B cell (primary cell): ENCODE data around the gene CALML6. TPM values are rescaled to one million over a fixed set of nuclear protein-coding genes. Genes with fewer than 3 reads are reported as not detected.
A peak's percentile ranks its signal among the peaks of the same experiment; 100 is the strongest.

Experiments
- ATAC-seq: fragments of 200-7000 bp; cut with Tn5 transposase; one replicate; pipeline ENCODE4 v1.10.0; 2021; ENCODE audit warnings: low read depth, mild to moderate bottlenecking, moderate number of reproducible peaks, moderate library complexity
- CTCF ChIA-PET: fragments of 350-600 bp; sonication (Branson Sonifier 250); formaldehyde crosslinking; loops from one replicate; lab custom pipeline; 2021; ENCODE audit warnings: antibody characterized with exemption, inconsistent platforms; lab: Charles Lee
- POLR2A ChIA-PET: fragments of 350-600 bp; sonication (Branson Sonifier 250); formaldehyde crosslinking; loops from one replicate; lab custom pipeline; 2021; ENCODE audit warnings: antibody characterized with exemption; lab: Charles Lee
- DNase-seq: peaks from one replicate; pipeline ENCODE4 v3.0.0; 2013
- H2AFZ ChIP-seq: 2 replicates; pipeline ENCODE4 v1.6.1; 2012; ENCODE audit warnings: mild to moderate bottlenecking, low read depth, low read length; ENCODE audit not compliant: insufficient read depth, poor library complexity, severe bottlenecking
- H3K27ac ChIP-seq, 2 donors: 1 replicate in 1 of 2; 2 replicates in 1 of 2; pipeline ENCODE4 v1.5.1; 2012 to 2013; ENCODE audit warnings: low read length in 2 of 2, mild to moderate bottlenecking in 2 of 2, moderate library complexity in 1 of 2
- H3K27me3 ChIP-seq, 4 experiments: fragments of 200-600 bp in 1 of 4; sonication (generic) in 1 of 4; replicated peaks in 1 of 4; 1 replicate in 2 of 4; 2 replicates in 2 of 4; pipeline versions ENCODE4 v1.6.1 to v1.7.0; 2013 to 2016; ENCODE audit warnings: low read length in 3 of 4, mild to moderate bottlenecking in 2 of 4, mixed read lengths in 1 of 4, moderate library complexity in 1 of 4; ENCODE audit not compliant: insufficient read depth in 4 of 4, control insufficient read depth in 3 of 4; ENCODE audit errors: control extremely low read depth in 1 of 4
- H3K36me3 ChIP-seq, 2 experiments: replicated peaks in 1 of 2; 1 replicate in 1 of 2; 2 replicates in 1 of 2; pipeline versions ENCODE4 v1.6.1 to v1.7.1; 2013; ENCODE audit warnings: low read length in 1 of 2; ENCODE audit not compliant: insufficient read depth in 2 of 2, control insufficient read depth in 1 of 2; ENCODE audit errors: control extremely low read depth in 1 of 2, extremely low read depth in 1 of 2
- H3K4me1 ChIP-seq, 2 donors: fragments of 200-600 bp in 1 of 2; sonication (generic) in 1 of 2; 1 replicate in 1 of 2; 2 replicates in 1 of 2; pipeline versions ENCODE4 v1.5.1 to v1.6.1; 2013 to 2017; ENCODE audit warnings: low read length in 2 of 2; ENCODE audit not compliant: control insufficient read depth in 2 of 2, insufficient read depth in 2 of 2
- H3K4me2 ChIP-seq: replicated peaks from 2 replicates; pipeline ENCODE3; 2012; ENCODE audit warnings: mild to moderate bottlenecking, low read depth, low read length; ENCODE audit not compliant: poor library complexity, severe bottlenecking
- H3K4me3 ChIP-seq, 5 experiments: fragments of 200-600 bp in 1 of 5; sonication (generic) in 1 of 5; 1 replicate in 3 of 5; 2 replicates in 2 of 5; pipeline versions ENCODE4 v1.5.1 to v1.7.0; 2011 to 2016; ENCODE audit warnings: low read length in 4 of 5, mild to moderate bottlenecking in 4 of 5, low read depth in 2 of 5, control low read depth in 1 of 5, moderate library complexity in 1 of 5; ENCODE audit not compliant: insufficient read depth in 1 of 5; ENCODE audit errors: control extremely low read depth in 1 of 5, extremely low read depth in 1 of 5
- H3K79me2 ChIP-seq: fragments of 200-600 bp; sonication (generic); one replicate; pipeline ENCODE4 v1.6.0; 2016; ENCODE audit warnings: low read length; ENCODE audit not compliant: control insufficient read depth, insufficient read depth
- H3K9ac ChIP-seq: fragments of 200-600 bp; sonication (generic); 2 replicates; pipeline ENCODE4 v1.6.1; 2017; ENCODE audit warnings: mild to moderate bottlenecking, low read length, moderate library complexity
- H3K9me3 ChIP-seq, 3 donors: one replicate each; pipeline versions ENCODE4 v1.6.1 to v1.7.1; 2013; ENCODE audit warnings: low read length in 2 of 3; ENCODE audit not compliant: control insufficient read depth in 2 of 3, insufficient read depth in 1 of 3; ENCODE audit errors: control extremely low read depth in 1 of 3
- H4K20me1 ChIP-seq: 2 replicates; pipeline ENCODE4 v1.6.0; 2012; ENCODE audit warnings: mild to moderate bottlenecking, low read length; ENCODE audit not compliant: insufficient read depth, control insufficient read depth, poor library complexity, severe bottlenecking
- H3K27ac Mint-ChIP-seq: one replicate; pipeline ENCODE4 v1.8.0; 2021; ENCODE audit warnings: mixed read lengths
- H3K27me3 Mint-ChIP-seq: one replicate; pipeline ENCODE4 v1.8.0; 2021; ENCODE audit warnings: mixed read lengths
- H3K4me1 Mint-ChIP-seq: one replicate; pipeline ENCODE4 v1.8.0; 2021; ENCODE audit warnings: mixed read lengths
- H3K4me3 Mint-ChIP-seq: one replicate; pipeline ENCODE4 v1.8.0; 2021; ENCODE audit warnings: mixed read lengths
- H3K9me3 Mint-ChIP-seq: one replicate; pipeline ENCODE4 v1.8.0; 2022; ENCODE audit warnings: mixed read lengths; ENCODE audit not compliant: insufficient read depth
- CTCF ChIP-seq: fragments of 200-600 bp; IDR thresholded peaks from one replicate; pipeline ENCODE4 v1.8.0; 2022; ENCODE audit warnings: antibody characterized with exemption, mild to moderate bottlenecking
- EZH2 ChIP-seq: IDR thresholded peaks from 2 replicates; pipeline ENCODE4 v1.6.1; 2012; ENCODE audit warnings: borderline replicate concordance, low read depth, mild to moderate bottlenecking, moderate library complexity, low read length; ENCODE audit not compliant: insufficient read depth, poor library complexity, severe bottlenecking
- WGBS: methylation state at CpG from one replicate; pipeline ENCODE4 v1.1.5; 2013; ENCODE audit warnings: missing lambda C conversion rate; ENCODE audit not compliant: insufficient coverage; 5-methylcytosine and 5-hydroxymethylcytosine counted together
- intact Hi-C: fragments of 100-400 bp; cut with micrococcal nuclease; formaldehyde crosslinking; loops from one replicate; pipeline ENCODE4 v1.10.0; 2022
- polyA plus RNA-seq: library from polyadenylated mRNA; depleted of rRNA; stranded (reverse); fragments of >200 nt; gene quantifications from 2 replicates; pipeline ENCODE4 v1.2.3, GENCODE V29; 2012
- total RNA-seq, 2 donors: library from RNA; stranded (reverse); fragments of 120-200 nt in 1 of 2; gene quantifications; 1 replicate in 1 of 2; 2 replicates in 1 of 2; pipeline versions ENCODE4 v1.2.3 to v1.2.4, GENCODE V29; 2013 to 2022

CALML6 gene
- total and polyA plus RNA-seq, 2 donors (not counting 1 experiment from before 2014, with no cell fraction given): 0.64 to 2.0 TPM

DNA sequence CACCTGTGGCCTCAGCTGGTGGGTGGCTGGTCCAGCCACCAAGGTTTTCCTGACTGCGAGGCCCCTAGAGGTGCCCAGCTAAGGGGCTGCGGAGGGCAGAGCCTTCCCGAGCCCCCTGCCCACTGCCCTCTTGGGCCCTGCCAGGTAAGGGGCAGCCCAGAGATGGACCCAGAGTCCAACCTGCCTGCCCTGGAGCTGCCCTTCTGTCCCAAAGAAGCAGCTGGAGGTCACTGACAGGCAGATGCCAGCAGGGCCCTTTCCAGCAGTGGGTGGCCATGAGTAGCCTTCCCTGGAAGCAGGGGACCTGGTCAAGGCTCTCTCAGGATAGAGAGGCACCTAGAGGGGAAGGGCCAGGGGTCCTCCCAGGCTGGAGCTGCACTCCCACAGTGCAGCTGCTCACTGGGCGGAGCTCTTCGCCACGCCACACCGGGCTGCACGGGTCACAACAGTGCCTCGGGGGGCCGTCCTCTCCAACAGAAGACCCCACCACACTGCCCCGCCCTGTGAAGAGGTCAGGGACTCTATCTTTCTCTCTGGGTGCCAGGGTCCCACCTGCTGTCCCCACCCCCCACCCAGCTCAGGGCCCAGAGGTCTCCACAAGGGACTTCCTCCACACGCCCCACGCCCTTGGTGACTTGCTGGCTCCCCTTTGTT is 13.3 kb upstream of the CALML6 start:
- H3K27me3 ChIP-seq: no peaks in the 10 kb centered on the region
- H3K79me2 ChIP-seq: peaks cover 15% of the 10 kb centered on the region
- H2AFZ ChIP-seq: peak overlapping the region; percentile 56
- Mint-ChIP-seq H3K4me1 (peaks cover 27% of the 10 kb centered on the region), H3K4me3 (no peak overlapping the region), H3K27ac (no peak overlapping the region), H3K9me3 (no peaks in the 10 kb centered on the region), H3K27me3 (no peaks in the 10 kb centered on the region)
- peaks cover 20 to 35% of the 10 kb centered on the region in 2 donors for H3K4me1 ChIP-seq
- intact Hi-C loops: no loop called here
- no peak for TF ChIP-seq CTCF
- H3K9me3 ChIP-seq: peaks cover 0 to 10% (median 0%) of the 10 kb centered on the region in 3 donors
- no peak overlapping the region for H3K27ac ChIP-seq
- H3K4me3 ChIP-seq: no peak overlapping the region
- H3K4me2 ChIP-seq: peak overlapping the region; percentile 53
- ChIA-PET CTCF (interaction anchor here (0.9 to 1.0 kb wide), 2 partner anchors 113 to 121 kb away, joined by 3 read pairs; no protein-coding TSS in a partner anchor), POLR2A (interaction anchor here (0.8 to 1.2 kb wide), 2 partner anchors 10 to 122 kb away, joined by 5 read pairs; no protein-coding TSS in a partner anchor)
- H4K20me1 ChIP-seq: no peaks in the 10 kb centered on the region
- DNase-seq: no peak
- H3K36me3 ChIP-seq: no peaks in the 10 kb centered on the region
- ATAC-seq: no peak
- WGBS: 39% methylated on average over 11 of the region's 13 CpGs
- H3K9ac ChIP-seq: no peak overlapping the region

- whole genome bisulfite sequencing: 96% methylated on average over 2 of the region's 12 CpGs
- POLR2A ChIA-PET: no interaction called here
Observed at GRCh38 chr1:1903224-1903623, 11.8 kb upstream of the CALML6 start.

More at GRCh38 chr1:1903224-1903623, 11.8 kb upstream of the CALML6 start:
- Histone ChIP-seq H4K20me1 (no peaks in the 10 kb centered on the region), H3K79me2 (peaks cover 21% of the 10 kb centered on the region), H2AFZ (no peak overlapping the region), H3K4me1 (peaks cover 27 to 41% of the 10 kb centered on the region in 2 donors), H3K27me3 (no peaks in the 10 kb centered on the region), H3K27ac (no peak overlapping the region), H3K4me2 (no peak overlapping the region), H3K4me3 (no peak overlapping the region), H3K9me3 (peaks cover 0 to 10% (median 0%) of the 10 kb centered on the region in 3 donors), H3K9ac (no peak overlapping the region), H3K36me3 (no peaks in the 10 kb centered on the region)
- Mint-ChIP-seq H3K4me1 (peaks cover 35% of the 10 kb centered on the region), H3K4me3 (no peak overlapping the region), H3K27ac (no peak overlapping the region), H3K9me3 (no peaks in the 10 kb centered on the region), H3K27me3 (no peaks in the 10 kb centered on the region)
- intact Hi-C loops: no loop called here
- TF ChIP-seq CTCF: no peak
- TF ChIP-seq EZH2: no peak
- no peak for ATAC-seq
- CTCF ChIA-PET: no interaction called here
- DNase-seq: no peak
